Gastroesophageal sphincter (tissue), 4 donors: ENCODE results near the gene MACROD2. TPM values are rescaled to one million over a fixed set of nuclear protein-coding genes. Genes with fewer than 3 reads are reported as not detected.

Experiments
- ATAC-seq: fragments of 150-250 bp; one replicate; pipeline ENCODE4 v1.9.1; 2016; ENCODE audit warnings: mild to moderate bottlenecking, moderate library complexity
- H3K27ac ChIP-seq, 4 donors: fragments of 200-600 bp; sonication (generic) in 3 of 4; 1 replicate in 3 of 4; 2 replicates in 1 of 4; pipeline ENCODE4 v1.5.1; 2016 to 2019
- H3K27me3 ChIP-seq: fragments of 200-600 bp; sonication (generic); one replicate; pipeline ENCODE4 v1.5.1; 2019
- H3K36me3 ChIP-seq, 2 donors: fragments of 200-600 bp; sonication (generic); one replicate each; pipeline ENCODE4 v1.5.1; 2019; ENCODE audit warnings: control low read depth in 1 of 2
- H3K4me1 ChIP-seq, 3 donors: fragments of 200-600 bp; sonication (generic); 1 replicate in 2 of 3; 2 replicates in 1 of 3; pipeline ENCODE4 v1.5.1; 2016 to 2019; ENCODE audit warnings: control low read depth in 2 of 3
- H3K4me3 ChIP-seq, 2 donors: fragments of 200-600 bp; sonication (generic); one replicate each; pipeline ENCODE4 v1.5.1; 2019; ENCODE audit warnings: mild to moderate bottlenecking in 1 of 2, moderate library complexity in 1 of 2
- H3K9me3 ChIP-seq, 3 donors: fragments of 200-600 bp; sonication (generic); one replicate each; pipeline ENCODE4 v1.5.1; 2017 to 2019; ENCODE audit warnings: control low read depth in 2 of 3
- EP300 ChIP-seq: sonication (generic); formaldehyde crosslinking; IDR thresholded peaks from one replicate; pipeline ENCODE4 v1.6.1; 2017; ENCODE audit warnings: antibody characterized with exemption, mild to moderate bottlenecking
- POLR2A ChIP-seq, 2 donors: fragments of 450-650 bp; IDR thresholded peaks; one replicate each; pipeline ENCODE4 v1.6.1; 2017; ENCODE audit warnings: antibody characterized with exemption in 2 of 2, mild to moderate bottlenecking in 2 of 2, moderate library complexity in 1 of 2
- POLR2AphosphoS5 ChIP-seq: sonication (generic); formaldehyde crosslinking; IDR thresholded peaks from one replicate; pipeline ENCODE4 v1.6.1; 2017; ENCODE audit warnings: antibody characterized with exemption
- WGBS, 2 donors: methylation state at CpG; one replicate each; pipeline ENCODE4 v1.1.5; 2018; ENCODE audit warnings: low coverage in 1 of 2; 5-methylcytosine and 5-hydroxymethylcytosine counted together
- total RNA-seq, 4 donors: library from RNA; depleted of rRNA; stranded (reverse); fragments of >200 nt; gene quantifications; one replicate each; pipeline ENCODE4 v1.1.0, GENCODE V29; 2016
- TF ChIP-seq, protein P1 (sequence below), 4 experiments: fragments of 200-600 bp in 2 of 4; fragments of 450-650 bp in 2 of 4; sonication (generic) in 1 of 4; IDR thresholded peaks; one replicate each; pipeline ENCODE4 v1.5.1; 2017 to 2019; ENCODE audit warnings: antibody characterized with exemption in 4 of 4, mild to moderate bottlenecking in 2 of 4, moderate library complexity in 2 of 4

MACROD2 gene
- total RNA-seq, 4 donors from 2014 or later: 4.0 to 12.1 (median 7.4) TPM

DNA sequence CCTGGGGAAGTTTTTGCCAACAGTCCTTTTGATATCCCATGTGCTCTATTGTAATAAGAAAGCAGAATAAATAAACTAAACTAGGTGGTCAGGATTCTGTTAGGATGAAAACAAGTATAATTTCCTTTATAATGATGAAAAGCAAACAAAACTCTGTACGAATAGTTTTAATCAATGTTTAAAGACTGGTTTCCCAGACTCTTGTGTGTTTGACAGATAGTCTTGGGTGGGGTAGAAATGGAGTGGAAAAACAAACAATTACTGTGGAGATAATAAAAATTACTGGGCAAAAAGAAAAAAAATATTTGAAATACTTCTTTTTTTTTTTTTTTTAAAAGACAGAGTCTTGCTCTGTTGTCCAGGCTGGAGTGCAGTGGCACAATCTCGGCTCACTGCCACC is 494.2 kb downstream of the MACROD2 start:
- Histone ChIP-seq H3K9me3 (no peaks in the 10 kb centered on the region), H3K27ac (no peak overlapping the region), H3K27me3 (no peaks in the 10 kb centered on the region), H3K4me3 (no peak overlapping the region), H3K36me3 (no peaks in the 10 kb centered on the region), H3K4me1 (peaks cover 0 to 5% (median 0%) of the 10 kb centered on the region in 3 donors)
- 43 to 50% methylated on average over 2 of the region's 2 CpGs for WGBS, 2 donors
- ATAC-seq: no peak
- TF ChIP-seq POLR2AphosphoS5: no peak
- TF ChIP-seq, protein P1, sequence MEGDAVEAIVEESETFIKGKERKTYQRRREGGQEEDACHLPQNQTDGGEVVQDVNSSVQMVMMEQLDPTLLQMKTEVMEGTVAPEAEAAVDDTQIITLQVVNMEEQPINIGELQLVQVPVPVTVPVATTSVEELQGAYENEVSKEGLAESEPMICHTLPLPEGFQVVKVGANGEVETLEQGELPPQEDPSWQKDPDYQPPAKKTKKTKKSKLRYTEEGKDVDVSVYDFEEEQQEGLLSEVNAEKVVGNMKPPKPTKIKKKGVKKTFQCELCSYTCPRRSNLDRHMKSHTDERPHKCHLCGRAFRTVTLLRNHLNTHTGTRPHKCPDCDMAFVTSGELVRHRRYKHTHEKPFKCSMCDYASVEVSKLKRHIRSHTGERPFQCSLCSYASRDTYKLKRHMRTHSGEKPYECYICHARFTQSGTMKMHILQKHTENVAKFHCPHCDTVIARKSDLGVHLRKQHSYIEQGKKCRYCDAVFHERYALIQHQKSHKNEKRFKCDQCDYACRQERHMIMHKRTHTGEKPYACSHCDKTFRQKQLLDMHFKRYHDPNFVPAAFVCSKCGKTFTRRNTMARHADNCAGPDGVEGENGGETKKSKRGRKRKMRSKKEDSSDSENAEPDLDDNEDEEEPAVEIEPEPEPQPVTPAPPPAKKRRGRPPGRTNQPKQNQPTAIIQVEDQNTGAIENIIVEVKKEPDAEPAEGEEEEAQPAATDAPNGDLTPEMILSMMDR (IDR thresholded peaks at IDR 0.05): no peak
- no peak for TF ChIP-seq EP300
- no peak for TF ChIP-seq POLR2A (IDR thresholded peaks at IDR 0.05)

GRCh38 chr20:14491436-14491835 is 496.1 kb downstream of the MACROD2 start:
- TF ChIP-seq EP300 (no peak), POLR2AphosphoS5 (no peak), POLR2A (IDR thresholded peaks at IDR 0.05) (no peak)
- TF ChIP-seq, protein P1 (IDR thresholded peaks at IDR 0.05): no peak

GRCh38 chr20:14493408-14493807 is 498.1 kb downstream of the MACROD2 start:
- no peak for ATAC-seq
- TF ChIP-seq, protein P1 (IDR thresholded peaks at IDR 0.05): no peak
- TF ChIP-seq POLR2AphosphoS5: no peak
- TF ChIP-seq EP300: no peak
- no peak for TF ChIP-seq POLR2A (IDR thresholded peaks at IDR 0.05)
- Histone ChIP-seq H3K9me3 (no peaks in the 10 kb centered on the region), H3K36me3 (no peaks in the 10 kb centered on the region), H3K27me3 (no peaks in the 10 kb centered on the region), H3K4me1 (peaks cover 0 to 5% (median 0%) of the 10 kb centered on the region in 3 donors), H3K4me3 (no peak overlapping the region), H3K27ac (no peak overlapping the region)
- 36 to 68% methylated on average over 1 of the region's 1 CpG for WGBS, 2 donors

More at GRCh38 chr20:14491436-14491835, 496.1 kb downstream of the MACROD2 start:
- no peaks in the 10 kb centered on the region for H3K9me3 ChIP-seq
- H3K36me3 ChIP-seq: no peaks in the 10 kb centered on the region
- 94 to 100% methylated on average over 1 of the region's 1 CpG for WGBS, 2 donors
- no peak overlapping the region for H3K4me3 ChIP-seq
- no peaks in the 10 kb centered on the region for H3K27me3 ChIP-seq
- no peak overlapping the region for H3K27ac ChIP-seq
- ATAC-seq: no peak
- H3K4me1 ChIP-seq: peaks cover 0 to 5% (median 0%) of the 10 kb centered on the region in 3 donors

DNA sequence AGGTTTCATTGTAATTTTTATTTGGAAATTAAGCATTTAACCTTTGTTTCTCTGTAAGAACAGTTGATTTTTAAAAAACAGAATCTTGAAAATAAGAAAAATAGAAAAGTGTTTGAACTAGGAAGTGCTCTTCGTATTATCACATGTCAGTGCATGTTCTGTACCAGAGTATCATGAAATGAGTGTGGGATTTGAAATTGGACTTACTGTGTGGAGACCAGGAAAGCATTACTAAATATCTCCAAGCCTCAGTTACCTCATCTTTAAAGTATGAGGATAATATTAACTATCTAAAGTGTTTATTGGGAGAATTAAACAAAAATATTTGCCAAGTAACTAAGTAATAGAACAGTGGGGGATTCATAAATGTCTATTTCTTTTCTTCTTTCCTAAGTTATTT is 499.0 kb downstream of the MACROD2 start:
- TF ChIP-seq POLR2AphosphoS5 (no peak), EP300 (no peak), POLR2A (IDR thresholded peaks at IDR 0.05) (no peak)
- TF ChIP-seq, protein P1 (IDR thresholded peaks at IDR 0.05): no peak
- Histone ChIP-seq H3K27ac (no peak overlapping the region), H3K4me1 (peaks cover 0 to 5% (median 0%) of the 10 kb centered on the region in 3 donors), H3K27me3 (no peaks in the 10 kb centered on the region), H3K9me3 (no peaks in the 10 kb centered on the region), H3K36me3 (no peaks in the 10 kb centered on the region), H3K4me3 (no peak overlapping the region)
- WGBS, 2 donors: 50 to 54% methylated on average over 1 of the region's 1 CpG
- no peak for ATAC-seq

- TF ChIP-seq, protein P1 (IDR thresholded peaks at IDR 0.05): no peak
- no peak for TF ChIP-seq POLR2A (IDR thresholded peaks at IDR 0.05)
- TF ChIP-seq POLR2AphosphoS5: no peak
- TF ChIP-seq EP300: no peak
- Histone ChIP-seq H3K9me3 (no peaks in the 10 kb centered on the region), H3K4me3 (no peak overlapping the region), H3K27me3 (no peaks in the 10 kb centered on the region), H3K36me3 (no peaks in the 10 kb centered on the region), H3K4me1 (peaks cover 0 to 5% (median 0%) of the 10 kb centered on the region in 3 donors), H3K27ac (no peak overlapping the region)
- no peak for ATAC-seq
Observed at GRCh38 chr20:14495066-14495465, 499.8 kb downstream of the MACROD2 start.
